ENCODE measurements around the gene INTS13. TPM values are rescaled to one million over a fixed set of nuclear protein-coding genes. Genes with fewer than 3 reads are reported as not detected.

The INTS13 gene
- total RNA-seq, 3 donors from 2014 or later: 15.0 to 17.6 (median 17.2) TPM

GRCh38 chr12:26929590-26929989, 8.2 kb downstream of the INTS13 start:
- H3K36me3 ChIP-seq (ENCODE audit: low read depth): no peaks in the 10 kb centered on the region
- no peak for ATAC-seq
- intact Hi-C loops (cut with DNase I, micrococcal nuclease): no loop called here

GRCh38 chr12:26928661-26929060, 9.1 kb downstream of the INTS13 start:
- H3K4me1 ChIP-seq (ENCODE audit: low read depth): no peaks in the 10 kb centered on the region
- no peak for ATAC-seq

More at GRCh38 chr12:26929590-26929989, 8.2 kb downstream of the INTS13 start:
- TF ChIP-seq CTCF (IDR thresholded peaks at IDR 0.05): no peak
- Histone ChIP-seq H3K4me3 (no peak overlapping the region), H3K4me1 (ENCODE audit: low read depth) (no peaks in the 10 kb centered on the region), H3K9me3 (no peaks in the 10 kb centered on the region)
- no peak for DNase-seq

GRCh38 chr12:26921886-26922285, 15.9 kb downstream of the INTS13 start:
- no peaks in the 10 kb centered on the region for H3K36me3 ChIP-seq (ENCODE audit: low read depth)

More at GRCh38 chr12:26928661-26929060, 9.1 kb downstream of the INTS13 start:
- H3K9me3 ChIP-seq: no peaks in the 10 kb centered on the region
- intact Hi-C loops (cut with DNase I, micrococcal nuclease): no loop called here
- no peaks in the 10 kb centered on the region for H3K36me3 ChIP-seq (ENCODE audit: low read depth)
- no peak for TF ChIP-seq CTCF (IDR thresholded peaks at IDR 0.05)
- H3K4me3 ChIP-seq: no peak overlapping the region
- no peak for DNase-seq

GRCh38 chr12:26919216-26919555, 18.6 kb downstream of the INTS13 start:
- ATAC-seq (no peak), DNase-seq (no peak)
- Histone ChIP-seq H3K9me3 (no peaks in the 10 kb centered on the region), H3K4me3 (no peak overlapping the region), H3K36me3 (ENCODE audit: low read depth) (no peaks in the 10 kb centered on the region), H3K4me1 (ENCODE audit: low read depth) (no peaks in the 10 kb centered on the region)
- intact Hi-C loops (cut with DNase I, micrococcal nuclease): no loop called here
- no peak for TF ChIP-seq CTCF (IDR thresholded peaks at IDR 0.05)

More at GRCh38 chr12:26921886-26922285, 15.9 kb downstream of the INTS13 start:
- DNase-seq (no peak), ATAC-seq (no peak)
- TF ChIP-seq CTCF (IDR thresholded peaks at IDR 0.05): no peak
- intact Hi-C loops (cut with DNase I, micrococcal nuclease): no loop called here
- H3K4me3 ChIP-seq: no peak overlapping the region
- no peaks in the 10 kb centered on the region for H3K9me3 ChIP-seq
- H3K4me1 ChIP-seq (ENCODE audit: low read depth): no peaks in the 10 kb centered on the region

GRCh38 chr12:26918321-26919215, 19.2 kb downstream of the INTS13 start:
- intact Hi-C loops (cut with DNase I, micrococcal nuclease): no loop called here
- DNase-seq: no peak
- no peaks in the 10 kb centered on the region for H3K36me3 ChIP-seq (ENCODE audit: low read depth)
- ATAC-seq: no peak
- no peaks in the 10 kb centered on the region for H3K4me1 ChIP-seq (ENCODE audit: low read depth)
- H3K9me3 ChIP-seq: no peaks in the 10 kb centered on the region
- no peak for TF ChIP-seq CTCF (IDR thresholded peaks at IDR 0.05)
- no peak overlapping the region for H3K4me3 ChIP-seq
